Sigmoid colon (tissue), 7 donors: Measurements from ENCODE around the gene STBD1. TPM values are rescaled to one million over a fixed set of nuclear protein-coding genes. Genes with fewer than 3 reads are reported as not detected.

Experiments
- DNase-seq: peaks from one replicate; pipeline ENCODE4 v3.0.0-alpha.2; 2019
- H3K27ac ChIP-seq, 4 donors: fragments of 200-600 bp; sonication (generic); one replicate each; pipeline ENCODE4 v1.5.1; 2016 to 2019; ENCODE audit warnings: mild to moderate bottlenecking in 1 of 4
- H3K27me3 ChIP-seq, 3 donors: fragments of 200-600 bp; sonication (generic); one replicate each; pipeline ENCODE4 v1.5.1; 2019; ENCODE audit warnings: mild to moderate bottlenecking in 1 of 3
- H3K36me3 ChIP-seq, 4 donors: fragments of 200-600 bp; sonication (generic); one replicate each; pipeline ENCODE4 v1.5.1; 2016 to 2019
- H3K4me1 ChIP-seq, 4 donors: fragments of 200-600 bp; sonication (generic); one replicate each; pipeline ENCODE4 v1.5.1; 2017 to 2019
- H3K4me3 ChIP-seq, 4 donors: fragments of 200-600 bp; sonication (generic); one replicate each; pipeline ENCODE4 v1.5.1; 2017 to 2019; ENCODE audit warnings: mild to moderate bottlenecking in 2 of 4, moderate library complexity in 1 of 4
- H3K9me3 ChIP-seq, 4 donors: fragments of 200-600 bp in 3 of 4; sonication (generic) in 3 of 4; one replicate each; pipeline versions ENCODE4 v1.5.1 to v1.6.1; 2013 to 2019
- EP300 ChIP-seq, 4 donors: sonication (generic); formaldehyde crosslinking; IDR thresholded peaks; one replicate each; pipeline ENCODE4 v1.6.1; 2017; ENCODE audit warnings: antibody characterized with exemption in 4 of 4
- POLR2A ChIP-seq, 2 donors: fragments of 450-650 bp; IDR thresholded peaks; one replicate each; pipeline ENCODE4 v1.6.1; 2016; ENCODE audit warnings: antibody characterized with exemption in 2 of 2, mild to moderate bottlenecking in 2 of 2, moderate library complexity in 2 of 2
- POLR2AphosphoS5 ChIP-seq, 4 donors: sonication (generic); formaldehyde crosslinking; IDR thresholded peaks; one replicate each; pipeline ENCODE4 v1.6.1; 2017; ENCODE audit warnings: antibody characterized with exemption in 4 of 4
- WGBS, 2 donors: extraction: QIAGEN DNeasy Blood & Tissue Kit; methylation state at CpG; one replicate each; pipeline ENCODE4 v1.1.7; 2013; 5-methylcytosine and 5-hydroxymethylcytosine counted together
- intact Hi-C: fragments of 100-400 bp; cut with DNase I; formaldehyde crosslinking; loops from one replicate; pipeline ENCODE4 v1.15.1; 2023
- polyA plus RNA-seq, 3 donors: library from polyadenylated mRNA; stranded (reverse); fragments of 200-250 nt; gene quantifications; one replicate each; pipeline ENCODE4 v1.2.3, GENCODE V29; 2013
- total RNA-seq, 4 donors: library from RNA; depleted of rRNA; stranded (reverse); fragments of >200 nt; gene quantifications; one replicate each; pipeline ENCODE4 v1.1.0, GENCODE V29; 2016
- TF ChIP-seq, protein P1 (sequence below), 4 experiments: fragments of 450-650 bp in 3 of 4; fragments of 200-600 bp in 1 of 4; IDR thresholded peaks; one replicate each; pipeline ENCODE4 v1.5.1; 2016 to 2019; ENCODE audit warnings: antibody characterized with exemption in 4 of 4, mild to moderate bottlenecking in 3 of 4, moderate library complexity in 2 of 4
- donor health status: healthy with polysubstance abuse.
- donor health status: Bipolar disorder and iron deficiency.
- donor health status: healthy.

The STBD1 gene
- total and polyA plus RNA-seq, 7 donors: 6.0 to 17.1 (median 11.0) TPM

DNA sequence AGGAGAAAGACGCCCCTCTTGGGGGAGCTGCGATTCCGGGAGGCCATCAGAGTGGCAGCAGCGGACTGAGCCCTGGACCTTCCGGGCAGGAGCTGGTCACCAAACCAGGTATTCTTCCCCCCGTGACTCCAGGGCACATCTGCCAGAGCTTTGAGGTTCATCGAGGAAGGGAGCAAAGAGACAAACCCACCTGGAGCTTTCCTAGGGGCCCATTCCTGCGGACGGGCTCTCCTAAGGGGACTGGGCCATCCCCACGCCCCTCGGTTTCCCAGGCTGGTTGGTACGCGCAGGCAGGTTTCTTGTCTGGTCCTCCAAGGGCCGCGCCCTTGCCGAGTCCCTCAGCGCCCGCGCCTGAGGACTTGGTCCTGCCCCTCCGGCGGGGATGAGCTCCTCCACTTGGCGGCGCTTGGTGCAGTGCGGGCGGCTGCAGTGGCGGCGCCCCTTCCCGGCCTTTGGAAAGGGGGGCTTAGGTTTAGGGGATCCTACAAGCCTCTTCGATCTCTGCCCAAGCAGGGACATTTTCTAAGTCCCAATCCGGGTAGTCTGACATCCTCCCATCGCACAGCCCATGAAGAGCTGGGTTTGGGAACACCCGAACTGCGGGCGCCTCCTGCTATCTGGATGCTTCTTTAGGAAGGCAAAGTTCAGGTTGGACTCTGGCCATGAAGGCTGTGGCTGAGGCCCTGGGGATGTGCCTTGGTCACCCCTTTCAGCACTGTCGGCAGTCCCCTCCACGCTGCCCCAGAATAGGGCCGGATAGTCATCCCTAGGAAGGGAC is 538 bp downstream of the STBD1 start:
- intact Hi-C loops: loop anchor here (1.0 to 10.0 kb wide), 6 partner anchors 56 to 162 kb away; partner anchors contain the start of genes CCDC158, FAM47E, NUP54 and SCARB2
- no peak for TF ChIP-seq POLR2AphosphoS5 (IDR thresholded peaks at IDR 0.05)
- TF ChIP-seq, protein P1, sequence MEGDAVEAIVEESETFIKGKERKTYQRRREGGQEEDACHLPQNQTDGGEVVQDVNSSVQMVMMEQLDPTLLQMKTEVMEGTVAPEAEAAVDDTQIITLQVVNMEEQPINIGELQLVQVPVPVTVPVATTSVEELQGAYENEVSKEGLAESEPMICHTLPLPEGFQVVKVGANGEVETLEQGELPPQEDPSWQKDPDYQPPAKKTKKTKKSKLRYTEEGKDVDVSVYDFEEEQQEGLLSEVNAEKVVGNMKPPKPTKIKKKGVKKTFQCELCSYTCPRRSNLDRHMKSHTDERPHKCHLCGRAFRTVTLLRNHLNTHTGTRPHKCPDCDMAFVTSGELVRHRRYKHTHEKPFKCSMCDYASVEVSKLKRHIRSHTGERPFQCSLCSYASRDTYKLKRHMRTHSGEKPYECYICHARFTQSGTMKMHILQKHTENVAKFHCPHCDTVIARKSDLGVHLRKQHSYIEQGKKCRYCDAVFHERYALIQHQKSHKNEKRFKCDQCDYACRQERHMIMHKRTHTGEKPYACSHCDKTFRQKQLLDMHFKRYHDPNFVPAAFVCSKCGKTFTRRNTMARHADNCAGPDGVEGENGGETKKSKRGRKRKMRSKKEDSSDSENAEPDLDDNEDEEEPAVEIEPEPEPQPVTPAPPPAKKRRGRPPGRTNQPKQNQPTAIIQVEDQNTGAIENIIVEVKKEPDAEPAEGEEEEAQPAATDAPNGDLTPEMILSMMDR (IDR thresholded peaks at IDR 0.05): peak in 2 of 4 experiments; percentile 33 to 35
- no peak for TF ChIP-seq EP300 (IDR thresholded peaks at IDR 0.05)
- Histone ChIP-seq H3K36me3 (peaks cover 0 to 19% (median 3%) of the 10 kb centered on the region in 4 donors), H3K4me3 (peak overlapping the region; percentile 68 to 87 (median 77)), H3K9me3 (no peaks in the 10 kb centered on the region), H3K4me1 (peaks cover 0 to 49% (median 32%) of the 10 kb centered on the region in 4 donors), H3K27me3 (no peaks in the 10 kb centered on the region), H3K27ac (peak overlapping the region; percentile 84 to 95 (median 91))
- 5 to 7% methylated on average over 37 of the region's 37 CpGs for WGBS, 2 donors
- DNase-seq: peak; percentile 82

DNA sequence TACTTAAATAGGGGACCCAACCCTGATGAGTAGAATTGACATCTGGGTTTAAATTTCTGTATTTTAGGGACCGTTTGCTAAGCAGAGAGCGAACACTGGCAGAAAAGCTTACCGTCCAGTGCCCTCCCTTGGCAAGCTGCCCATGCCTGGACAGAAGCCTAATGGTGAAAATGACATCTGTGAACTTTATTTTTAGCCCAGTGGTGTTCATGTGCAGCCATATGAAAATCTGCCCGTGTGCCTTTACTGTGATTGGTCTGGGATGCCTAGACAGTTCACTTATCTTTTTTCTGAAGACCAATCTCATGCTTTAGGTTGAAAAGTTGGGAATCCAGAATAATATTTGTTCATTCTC is 1.1 kb downstream of the STBD1 start:
- WGBS, 2 donors: 46 to 54% methylated on average over 4 of the region's 4 CpGs
- H3K4me3 ChIP-seq: peak overlapping the region; percentile 68 to 87 (median 77)
- peaks cover 0 to 19% (median 3%) of the 10 kb centered on the region in 4 donors for H3K36me3 ChIP-seq
- intact Hi-C loops: loop anchor here (2.0 to 10.0 kb wide), 4 partner anchors 57 to 163 kb away; partner anchors contain the start of genes CCDC158, FAM47E and NUP54
- H3K27ac ChIP-seq: peak overlapping the region; percentile 84 to 95 (median 91)
- no peaks in the 10 kb centered on the region for H3K9me3 ChIP-seq
- H3K4me1 ChIP-seq: peaks cover 0 to 49% (median 32%) of the 10 kb centered on the region in 4 donors
- no peaks in the 10 kb centered on the region for H3K27me3 ChIP-seq
- DNase-seq: no peak
- TF ChIP-seq POLR2A (IDR thresholded peaks at IDR 0.05) (no peak), EP300 (IDR thresholded peaks at IDR 0.05) (no peak), POLR2AphosphoS5 (IDR thresholded peaks at IDR 0.05) (no peak)
- TF ChIP-seq, protein P1 (IDR thresholded peaks at IDR 0.05): no peak

- Histone ChIP-seq H3K27me3 (no peaks in the 10 kb centered on the region), H3K9me3 (no peaks in the 10 kb centered on the region), H3K27ac (peak overlapping the region in 3 of 4 donors; percentile 35 to 91 (median 55)), H3K4me1 (peaks cover 0 to 49% (median 32%) of the 10 kb centered on the region in 4 donors), H3K36me3 (peaks cover 0 to 19% (median 3%) of the 10 kb centered on the region in 4 donors), H3K4me3 (peak overlapping the region in 1 of 4 donors; percentile 4)
- no peak for DNase-seq
- no peak for TF ChIP-seq EP300 (IDR thresholded peaks at IDR 0.05)
- no peak for TF ChIP-seq POLR2A (IDR thresholded peaks at IDR 0.05)
- no peak for TF ChIP-seq POLR2AphosphoS5 (IDR thresholded peaks at IDR 0.05)
- TF ChIP-seq, protein P1 (IDR thresholded peaks at IDR 0.05): no peak
- intact Hi-C loops: loop anchor here (5.0 to 10.0 kb wide), 3 partner anchors 106 to 164 kb away; partner anchors contain the start of genes CCDC158 and NUP54
- WGBS, 2 donors: 61 to 75% methylated on average over 6 of the region's 6 CpGs
Measured at GRCh38 chr4:76308548-76308947, 2.0 kb downstream of the STBD1 start.

DNA sequence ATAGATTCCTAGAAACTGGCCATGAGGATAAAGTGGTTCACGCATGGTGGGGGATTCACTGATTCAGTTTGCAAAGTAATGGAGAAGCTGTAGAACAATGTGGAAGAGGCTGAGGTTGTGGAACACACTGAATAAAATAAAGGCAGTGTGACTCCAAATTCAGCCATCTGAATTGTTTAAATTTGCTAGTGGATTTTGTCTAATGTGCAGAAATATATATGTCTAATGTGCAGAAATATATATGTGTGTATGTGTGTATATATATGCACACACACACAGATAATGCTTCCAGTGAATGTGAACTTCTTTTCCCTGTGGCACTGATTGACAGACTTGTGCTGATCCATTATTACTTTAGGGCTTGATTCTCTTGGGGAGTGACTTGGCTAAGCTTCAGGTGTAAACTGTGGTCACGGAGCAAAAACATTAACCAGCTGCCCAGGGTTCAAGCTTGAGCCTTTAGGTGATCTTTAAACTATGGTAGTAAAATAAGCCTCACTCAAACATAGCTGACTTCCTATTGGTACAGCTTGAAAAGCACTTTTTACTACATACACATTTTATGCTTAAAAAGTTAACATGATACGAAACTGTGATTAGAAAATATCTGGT is 3.5 kb downstream of the STBD1 start:
- 44 to 73% methylated on average over 3 of the region's 3 CpGs for WGBS, 2 donors
- no peak for TF ChIP-seq EP300 (IDR thresholded peaks at IDR 0.05)
- TF ChIP-seq POLR2A (IDR thresholded peaks at IDR 0.05): no peak
- TF ChIP-seq POLR2AphosphoS5 (IDR thresholded peaks at IDR 0.05): no peak
- TF ChIP-seq, protein P1 (IDR thresholded peaks at IDR 0.05): no peak
- intact Hi-C loops: loop anchor here (5.0 to 10.0 kb wide), 3 partner anchors 108 to 165 kb away; partner anchors contain the start of genes CCDC158 and NUP54
- no peaks in the 10 kb centered on the region for H3K27me3 ChIP-seq
- H3K4me1 ChIP-seq: peaks cover 0 to 41% (median 29%) of the 10 kb centered on the region in 4 donors
- H3K27ac ChIP-seq: no peak overlapping the region
- H3K36me3 ChIP-seq: peaks cover 0 to 19% (median 3%) of the 10 kb centered on the region in 4 donors
- no peaks in the 10 kb centered on the region for H3K9me3 ChIP-seq
- DNase-seq: no peak
- H3K4me3 ChIP-seq: no peak overlapping the region
